Heart left ventricle (tissue), 13 donors: Measurements from ENCODE around the gene ZNF426.

ENCODE experiments used
- CTCF ChIP-seq, 12 donors: fragments of 200-600 bp; sonication (generic) in 4 of 12; IDR thresholded peaks; one replicate each; pipeline versions ENCODE4 v1.5.0 to v1.8.0; 2018 to 2022; ENCODE audit warnings: antibody characterized with exemption in 12 of 12, mild to moderate bottlenecking in 5 of 12
- POLR2A ChIP-seq, 2 donors: fragments of 450-650 bp; IDR thresholded peaks; one replicate each; pipeline ENCODE4 v1.6.1; 2017; ENCODE audit warnings: antibody characterized with exemption in 2 of 2, mild to moderate bottlenecking in 2 of 2, moderate library complexity in 2 of 2
- donor health status: ischemic (EF 13 %, LVEDD 7.1; RV severe dilation, severe dysfunction).
- donor health status: DM: no; HTN: yes; CAD: no.
- donor health status: DM: no; HTN: no; CAD: no.
- donor health status: ischemic (EF 25% LVEDD 6.9; RV normal size, moderate dysfunction).
- donor health status: ischemic (EF 25% LVEDD 5.7; RV mildly dilated, moderate dysfunction).
- donor health status: ischemic (EF 35%, LVEDD 5.7; RV mildly dilated, moderate dysfunction).
- donor health status: nonischemic (EF 11% LVEDD 7.7; RV severe dilation, severe dysfunction).
- donor health status: DM: yes; HTN: yes; CAD: no.
- donor health status: PGD.
- donor health status: ischemic (EF 29% LVEDD 5.4; RV normal size, mild dysfunction).
- donor health status: nonischemic (EF 23%, LVEDD 6.1; RV moderate dilation, normal function).

- no peak for TF ChIP-seq CTCF (IDR thresholded peaks at IDR 0.05)
- TF ChIP-seq POLR2A (IDR thresholded peaks at IDR 0.05) = no peak
Measured at GRCh38 chr19:9566729-9567128, 28.3 kb upstream of the ZNF426 start.
